HG03108 (cell line): Measurements from ENCODE around the gene SMARCAL1.
A peak's percentile ranks its signal among the peaks of the same experiment; 100 is the strongest.

Experiments used
- ATAC-seq: cut with Tn5 transposase; IDR thresholded peaks from one replicate; pipeline ENCODE4 v1.9.1; 2021; ENCODE audit warnings: moderate library complexity; ENCODE audit not compliant: unreplicated experiment

The SMARCAL1 gene

GRCh38 chr2:216474925-216475670 lies 62.8 kb downstream of the SMARCAL1 start:
- ATAC-seq, result peak; percentile 53

DNA sequence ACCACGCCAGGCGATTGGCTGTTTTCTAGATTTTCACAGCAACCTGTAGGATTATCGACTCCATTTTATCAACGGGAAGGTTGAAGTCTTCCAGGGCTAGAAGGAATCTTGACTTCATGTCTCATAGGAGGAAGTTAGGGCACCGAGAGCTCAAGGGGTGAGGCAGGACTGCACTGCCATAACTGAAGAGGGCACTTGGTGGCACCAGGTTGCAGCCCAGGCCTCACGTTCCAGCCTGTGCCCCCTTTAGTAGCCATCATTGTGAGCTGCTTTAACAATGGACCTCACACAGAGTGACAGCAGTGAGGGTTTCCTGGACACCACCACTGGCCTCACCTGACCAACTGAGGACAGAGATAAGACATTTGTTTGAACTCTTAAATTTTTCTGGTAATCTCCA lies 63.5 kb downstream of the SMARCAL1 start:
- no peak for ATAC-seq

DNA sequence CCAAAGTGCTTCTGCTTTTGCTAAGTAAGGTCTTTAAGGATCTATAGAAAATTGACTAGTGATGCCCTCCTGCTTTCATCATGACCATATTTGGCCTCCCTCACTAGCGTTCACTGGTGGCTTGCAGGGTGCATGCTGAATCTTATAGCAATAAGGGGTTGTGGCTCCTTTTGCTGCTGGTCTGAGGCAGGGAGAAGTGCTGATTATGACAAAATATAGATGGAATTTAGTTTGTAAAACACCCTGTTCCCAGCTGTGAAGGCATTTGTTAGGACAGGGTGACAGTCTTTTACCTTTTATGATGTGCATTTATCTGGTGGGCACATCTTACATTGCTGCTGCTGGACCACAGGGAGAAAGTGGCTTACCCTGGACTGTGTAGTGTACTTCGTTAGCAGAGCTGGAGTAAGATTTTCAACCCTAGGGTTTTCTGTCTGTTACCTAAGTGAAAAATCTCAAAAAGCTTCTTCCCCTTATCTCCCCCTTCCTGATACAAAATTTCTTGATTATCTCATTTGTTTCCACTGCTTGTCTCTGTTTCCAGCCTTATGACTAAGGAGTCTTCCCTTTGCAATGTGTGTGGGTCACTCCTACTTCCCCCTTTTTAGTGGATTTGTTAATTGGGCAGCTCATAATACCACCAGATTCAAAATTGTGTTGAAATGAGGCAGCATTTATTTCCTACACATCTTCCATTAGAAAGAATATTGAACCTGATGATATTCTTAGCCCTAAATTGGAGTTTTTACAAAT lies 65.2 kb downstream of the SMARCAL1 start:
- ATAC-seq, result no peak

DNA sequence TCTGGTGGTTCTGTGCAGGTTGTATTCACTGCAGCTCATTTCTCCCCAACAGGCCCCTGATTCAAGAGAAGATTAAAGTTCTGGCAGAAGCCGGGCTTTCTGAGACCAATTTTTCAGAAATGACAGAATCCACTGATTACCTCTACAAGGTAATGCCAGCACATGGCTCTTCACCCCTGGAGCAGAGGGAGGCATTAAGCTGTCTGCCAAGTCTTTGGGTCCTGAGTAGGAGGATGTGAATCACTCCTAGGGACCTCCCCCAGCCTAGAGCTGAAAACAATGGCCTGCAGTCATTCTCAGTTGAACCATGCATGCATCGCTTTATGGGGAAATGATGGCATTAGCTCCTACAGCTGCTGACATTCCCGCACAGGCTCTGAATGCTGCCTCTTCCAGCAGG lies 65.9 kb downstream of the SMARCAL1 start:
- no peak for ATAC-seq

DNA sequence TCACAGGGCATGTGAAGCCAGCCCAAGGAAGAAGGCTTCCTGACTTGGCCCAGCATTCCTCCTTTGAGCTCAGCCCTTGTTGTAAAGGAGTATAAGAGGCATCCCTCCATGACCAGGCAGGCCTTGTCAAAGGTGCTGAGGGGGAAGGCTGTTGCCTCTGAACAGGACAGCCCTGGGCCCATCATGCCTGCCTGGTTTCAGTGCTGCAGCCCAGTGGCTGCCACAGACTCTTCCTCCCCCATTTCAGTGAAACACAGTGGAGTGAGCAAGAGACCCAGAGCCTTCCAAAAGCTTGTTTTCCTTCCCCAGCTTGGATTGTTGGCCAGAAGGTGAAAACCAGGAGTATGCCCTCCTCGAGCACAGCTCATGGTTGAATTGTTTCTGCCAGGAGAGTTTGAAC lies 66.5 kb downstream of the SMARCAL1 start:
- no peak for ATAC-seq

DNA sequence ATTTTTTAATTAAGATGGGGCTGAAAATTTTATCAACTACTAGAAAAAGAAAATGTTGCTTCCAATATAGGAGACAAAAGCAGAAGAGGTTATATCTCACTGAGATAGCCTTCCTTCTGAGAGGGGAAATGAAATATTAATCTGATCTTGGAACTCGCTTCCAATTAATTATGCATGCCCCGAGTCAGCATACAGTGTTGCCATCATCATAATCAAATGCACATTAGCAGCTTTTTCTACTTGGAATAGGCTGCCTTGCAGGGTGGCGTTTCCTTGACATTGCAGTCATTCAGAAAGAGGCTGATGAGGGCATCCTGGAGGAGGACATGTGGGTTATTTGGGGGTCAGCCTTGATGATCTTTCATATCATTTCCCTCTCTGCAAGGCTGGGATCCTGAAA lies 67.9 kb downstream of the SMARCAL1 start:
- ATAC-seq, result no peak

DNA sequence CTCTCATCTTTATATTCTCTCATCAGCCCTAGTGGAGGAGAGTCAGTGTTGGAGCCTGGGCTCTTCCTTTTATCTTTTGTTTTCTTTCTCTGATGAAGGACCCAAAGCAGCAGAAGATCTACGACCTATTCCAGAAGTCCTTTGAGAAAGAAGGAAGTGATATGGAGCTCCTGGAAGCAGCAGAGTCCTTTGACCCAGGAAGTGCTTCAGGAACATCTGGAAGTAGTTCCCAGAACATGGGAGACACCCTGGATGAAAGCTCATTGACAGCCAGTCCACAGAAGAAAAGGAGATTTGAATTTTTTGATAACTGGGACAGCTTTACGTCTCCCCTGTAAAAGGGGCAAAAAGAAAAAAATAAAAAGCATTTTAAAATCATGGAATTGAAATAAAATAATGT lies 70.4 kb downstream of the SMARCAL1 start:
- ATAC-seq, result no peak

DNA sequence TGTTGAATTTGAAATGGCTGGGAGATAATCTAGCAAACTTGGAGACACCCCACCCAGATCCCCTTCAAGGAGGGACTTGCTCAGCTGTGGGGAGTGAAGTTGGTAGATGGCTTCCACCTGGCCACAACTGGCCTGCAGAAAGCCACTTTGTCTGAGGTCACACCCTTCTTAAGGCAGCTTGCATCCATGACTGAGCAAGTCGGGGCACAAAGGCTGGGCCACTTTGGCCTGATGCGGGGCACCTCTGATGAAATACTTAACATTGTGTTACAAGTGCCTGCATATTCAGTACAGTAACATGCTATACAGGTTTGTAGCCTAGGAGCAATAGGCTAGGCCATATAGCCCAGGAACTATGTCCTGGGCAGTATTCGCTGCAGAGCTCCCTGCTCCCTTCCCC lies 73.0 kb downstream of the SMARCAL1 start:
- ATAC-seq, result no peak

DNA sequence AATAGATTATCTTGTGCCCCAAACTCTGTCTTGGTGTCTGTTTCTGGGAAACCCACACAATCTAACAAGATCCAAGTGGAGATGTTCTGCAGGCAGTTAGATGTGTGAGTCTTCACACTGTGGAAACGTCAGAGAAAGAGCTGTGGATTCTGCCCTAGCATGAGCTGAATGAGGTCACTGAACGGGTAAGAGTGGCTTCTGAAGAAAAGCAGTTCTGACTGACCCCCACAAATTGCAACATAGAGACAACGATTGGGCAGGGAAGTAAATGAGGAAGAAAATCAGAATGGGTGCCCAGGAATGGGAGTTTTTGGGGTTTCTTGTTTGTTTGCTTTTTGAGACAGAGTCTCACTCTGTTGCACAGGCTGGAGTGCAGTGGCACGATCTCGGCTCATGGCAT lies 73.5 kb downstream of the SMARCAL1 start:
- no peak for ATAC-seq

DNA sequence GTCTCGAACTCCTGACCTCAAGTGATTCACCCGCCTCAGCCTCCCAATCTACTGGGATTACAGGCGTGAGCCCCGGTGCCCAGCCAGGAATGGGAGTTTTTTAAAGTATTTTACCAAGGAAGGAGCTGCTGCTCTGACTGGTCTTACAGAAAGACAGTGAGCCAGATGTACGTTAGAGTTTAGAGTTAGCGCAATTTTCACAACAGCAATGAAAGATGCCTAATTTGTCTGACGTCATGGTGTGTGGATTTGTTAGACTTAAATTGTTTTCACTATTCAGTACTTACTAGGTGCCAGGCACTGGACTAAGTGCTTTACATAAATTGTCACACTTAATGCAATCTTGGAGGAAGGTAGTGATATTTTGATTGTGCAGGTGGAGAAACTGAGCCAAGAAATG lies 74.0 kb downstream of the SMARCAL1 start:
- no peak for ATAC-seq

- ATAC-seq, result no peak
These were observed 74.4 kb downstream of the SMARCAL1 start for GRCh38 chr2:216486708-216487107.

GRCh38 chr2:216490061-216490460 lies 77.8 kb downstream of the SMARCAL1 start:
- no peak for ATAC-seq

DNA sequence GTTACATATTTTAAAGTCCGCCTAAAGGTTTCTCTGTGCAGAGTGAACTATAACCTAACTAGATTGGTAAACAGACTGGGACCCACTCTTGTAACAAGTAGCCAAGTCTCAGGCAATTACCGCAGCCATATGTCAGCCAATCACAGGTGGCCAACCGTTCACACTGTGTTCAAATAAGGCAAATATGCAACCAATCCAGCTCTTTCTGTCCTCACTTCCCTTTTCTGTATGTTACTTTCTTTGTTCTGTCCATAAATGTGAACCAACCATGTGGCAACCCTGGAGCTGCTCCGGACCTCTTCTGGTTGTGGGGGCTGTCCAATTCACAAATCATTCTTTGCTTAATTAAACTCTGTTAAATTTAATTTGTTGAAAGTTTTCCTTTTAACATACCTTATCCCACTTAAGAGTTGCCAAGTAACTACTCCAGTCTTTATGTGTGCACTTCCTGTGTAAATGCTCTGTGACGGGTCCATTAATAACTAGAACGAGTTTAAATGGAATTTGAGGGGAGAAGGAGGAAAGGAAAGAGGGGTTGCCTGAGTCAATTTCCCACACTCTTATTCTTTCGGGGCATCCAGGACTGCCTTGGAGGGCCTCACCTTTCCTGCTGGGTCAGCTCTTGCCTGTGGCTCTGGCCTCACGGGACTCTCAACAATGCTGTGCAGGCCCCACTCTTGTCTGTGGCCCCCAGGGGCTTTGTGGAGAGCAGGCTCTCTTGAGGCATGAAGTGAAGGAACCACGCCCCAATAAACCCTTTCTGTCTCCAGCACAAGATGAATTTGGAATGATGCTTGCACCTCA lies 79.7 kb downstream of the SMARCAL1 start:
- ATAC-seq, result peak; percentile 51

GRCh38 chr2:216492597-216493333 lies 80.5 kb downstream of the SMARCAL1 start:
- ATAC-seq, result no peak

GRCh38 chr2:216493334-216493685 lies 81.0 kb downstream of the SMARCAL1 start:
- no peak for ATAC-seq

DNA sequence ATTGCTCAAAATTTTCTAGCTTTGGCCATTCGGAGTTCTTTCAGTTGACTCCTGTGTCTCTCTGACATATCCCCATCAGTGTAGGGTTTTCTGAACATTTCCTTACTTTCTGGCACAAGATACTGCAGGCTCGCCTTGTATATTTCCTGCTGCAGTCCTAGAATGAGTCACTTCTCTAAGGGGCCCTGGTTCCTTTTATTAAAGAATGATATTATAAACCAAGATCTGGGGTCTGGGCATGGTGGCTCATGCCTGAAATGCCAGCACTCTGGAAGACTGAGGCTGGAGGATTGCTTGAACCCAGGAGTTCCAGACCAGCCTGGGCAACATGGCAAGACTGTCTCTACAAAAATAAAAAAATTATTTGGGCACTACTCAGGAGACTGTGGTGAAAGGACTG lies 83.4 kb downstream of the SMARCAL1 start:
- ATAC-seq, result no peak

- ATAC-seq, result no peak
These were observed 85.2 kb downstream of the SMARCAL1 start for GRCh38 chr2:216497382-216498069.

- ATAC-seq, result no peak
These were observed 85.7 kb downstream of the SMARCAL1 start for GRCh38 chr2:216498070-216498378.

DNA sequence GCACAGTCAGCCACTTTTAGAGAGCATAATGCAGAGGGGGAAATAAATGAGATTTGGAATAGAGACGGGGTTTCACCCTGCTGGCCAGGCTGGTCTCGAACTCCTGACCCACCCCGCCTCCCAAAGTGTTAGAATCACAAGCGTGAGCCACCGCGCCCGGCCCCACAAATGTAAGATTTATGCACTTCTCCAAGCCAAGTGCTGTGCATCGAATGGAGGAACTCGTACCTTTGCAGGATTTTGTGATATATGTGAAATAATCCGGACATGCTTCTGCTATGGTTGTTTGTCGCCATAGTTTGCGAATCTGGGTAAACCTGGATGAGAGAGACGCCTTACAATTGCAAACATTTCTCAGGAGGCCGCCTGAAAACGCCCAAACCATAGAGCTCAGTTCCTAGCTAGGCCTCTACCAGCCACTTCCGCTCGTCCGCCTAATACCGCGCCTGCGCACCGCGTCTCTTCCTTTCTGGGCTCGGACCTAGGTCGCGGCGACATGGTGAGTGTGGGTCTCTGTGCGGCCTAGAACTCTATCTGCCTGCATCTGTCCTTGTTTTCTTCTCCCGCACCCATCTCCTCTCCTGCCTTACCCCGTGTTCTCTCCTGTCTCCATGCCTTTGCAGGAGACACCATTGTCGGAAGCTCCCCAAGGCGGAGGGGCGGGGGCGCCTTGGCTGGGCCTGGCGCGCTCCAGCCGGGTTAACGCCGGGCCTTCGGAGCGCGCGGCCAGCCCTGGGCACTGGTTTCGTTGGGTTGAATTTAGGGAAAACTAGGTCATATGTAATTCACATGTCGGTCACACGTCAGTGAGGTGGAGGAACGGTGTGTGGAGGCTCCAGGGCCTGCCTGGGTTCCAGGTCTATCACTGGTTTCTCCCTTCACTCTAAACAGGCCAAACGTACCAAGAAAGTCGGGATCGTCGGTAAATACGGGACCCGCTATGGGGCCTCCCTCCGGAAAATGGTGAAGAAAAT lies 86.4 kb downstream of the SMARCAL1 start, which contains the start of gene RPL37A:
TSS of gene RPL37A (plus strand) at position 466 of the 974 bp plus-strand sequence. CDS start at position 497, 31 bp downstream.
- ATAC-seq, result peak; percentile 90
